EL (cell line): ENCODE data around the gene KIAA1328.
A peak's percentile ranks its signal among the peaks of the same experiment; 100 is the strongest.
"Not testable (repeated sequence)": the region's sequence is repeated elsewhere in the genome, so short reads cannot be mapped to it uniquely, and the experiment has no call there.

Experiments used
- DNase-seq: peaks from one replicate; pipeline ENCODE4 v3.0.0-alpha.2; 2016

KIAA1328 gene

GRCh38 chr18:36828630-36829361 lies at the start of gene KIAA1328, which contains the start of gene TPGS2:
TSS of gene KIAA1328 (plus strand) at chr18:36829127. CDS start at chr18:36829139, 12 bp downstream.
TSS of gene TPGS2 (minus strand) at chr18:36829002. CDS start at chr18:36828767, 235 bp downstream.
- DNase-seq, result peak; percentile 91

DNA sequence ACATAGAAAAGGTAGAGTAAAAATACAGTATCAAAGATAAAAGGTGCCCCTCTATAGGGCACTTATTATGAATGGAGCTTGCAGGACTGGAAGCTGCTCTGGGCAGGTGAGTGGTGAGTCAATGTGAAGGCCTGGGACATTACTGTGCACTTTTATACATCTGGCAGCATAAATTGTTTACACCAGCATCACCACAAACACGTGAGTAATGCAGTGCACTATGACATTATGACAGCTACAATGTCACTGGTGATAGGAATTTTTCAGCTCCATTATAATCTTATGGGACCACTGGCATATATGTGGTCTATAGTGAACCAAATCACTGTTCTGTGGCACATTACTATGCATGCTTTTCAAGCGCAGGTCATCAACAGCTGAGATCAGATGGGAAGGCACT lies 48.2 kb upstream of the KIAA1328 start:
- DNase-seq, result peak; percentile 45

DNA sequence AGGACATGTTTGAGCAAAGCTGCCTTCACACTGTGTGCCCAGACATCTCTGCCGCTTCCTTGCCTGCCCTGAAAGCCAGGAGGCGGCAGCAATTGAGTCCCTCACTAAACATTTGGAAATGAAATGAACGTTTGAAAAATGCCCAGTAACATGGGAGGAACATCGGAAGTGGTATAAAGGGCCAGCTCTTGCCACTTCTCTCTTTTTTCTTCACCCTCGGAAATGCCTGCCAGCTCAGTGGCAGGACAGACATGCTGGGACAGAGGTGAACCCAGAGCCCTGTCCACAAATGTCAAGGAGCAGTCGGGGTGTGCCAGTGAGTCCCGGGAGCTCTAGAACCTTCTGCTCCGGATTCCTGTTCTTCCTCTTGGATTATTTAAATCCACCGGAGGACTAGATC lies 46.2 kb upstream of the KIAA1328 start:
- DNase-seq, result no peak

DNA sequence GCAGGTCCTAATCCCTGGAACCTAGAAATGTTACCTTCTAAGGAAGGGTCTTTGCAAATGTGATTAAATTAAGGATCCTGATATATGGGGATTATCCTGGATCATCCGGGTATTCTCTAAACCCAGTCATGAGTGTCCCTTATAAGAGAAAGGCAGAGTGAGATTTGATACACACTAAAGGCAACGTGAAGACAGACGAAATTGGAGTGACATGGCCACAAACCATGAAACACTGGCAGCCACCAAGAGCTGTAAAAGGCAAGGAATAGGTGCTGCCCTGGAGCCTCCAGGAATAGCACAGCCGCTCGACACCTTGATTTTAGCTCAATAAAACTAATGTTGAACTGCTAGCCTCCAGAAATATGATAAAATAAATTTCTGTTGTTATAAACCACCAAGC lies 45.1 kb upstream of the KIAA1328 start:
- no peak for DNase-seq

DNA sequence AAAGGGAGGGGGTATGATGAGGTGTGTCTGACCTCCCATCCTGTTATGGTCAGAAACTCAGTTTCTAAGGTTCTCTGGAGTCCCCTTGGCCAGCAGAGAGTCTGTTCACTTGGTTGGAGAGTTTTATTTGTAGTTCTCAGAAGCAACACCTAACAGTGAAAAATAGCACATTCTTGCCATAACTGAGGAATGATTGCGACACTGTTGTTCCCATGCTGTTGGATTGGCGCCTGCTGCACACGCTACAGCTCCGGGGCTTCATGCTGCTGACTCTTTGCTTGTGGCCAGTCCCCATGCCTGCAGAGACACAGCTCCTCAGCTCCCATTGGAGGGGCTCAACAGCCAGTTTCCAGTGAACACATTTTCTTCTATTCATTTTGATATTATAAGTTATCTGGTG lies 42.2 kb upstream of the KIAA1328 start:
- DNase-seq, result peak; percentile 83

- no peak for DNase-seq
These were observed 36.2 kb upstream of the KIAA1328 start for GRCh38 chr18:36792634-36793283.

DNA sequence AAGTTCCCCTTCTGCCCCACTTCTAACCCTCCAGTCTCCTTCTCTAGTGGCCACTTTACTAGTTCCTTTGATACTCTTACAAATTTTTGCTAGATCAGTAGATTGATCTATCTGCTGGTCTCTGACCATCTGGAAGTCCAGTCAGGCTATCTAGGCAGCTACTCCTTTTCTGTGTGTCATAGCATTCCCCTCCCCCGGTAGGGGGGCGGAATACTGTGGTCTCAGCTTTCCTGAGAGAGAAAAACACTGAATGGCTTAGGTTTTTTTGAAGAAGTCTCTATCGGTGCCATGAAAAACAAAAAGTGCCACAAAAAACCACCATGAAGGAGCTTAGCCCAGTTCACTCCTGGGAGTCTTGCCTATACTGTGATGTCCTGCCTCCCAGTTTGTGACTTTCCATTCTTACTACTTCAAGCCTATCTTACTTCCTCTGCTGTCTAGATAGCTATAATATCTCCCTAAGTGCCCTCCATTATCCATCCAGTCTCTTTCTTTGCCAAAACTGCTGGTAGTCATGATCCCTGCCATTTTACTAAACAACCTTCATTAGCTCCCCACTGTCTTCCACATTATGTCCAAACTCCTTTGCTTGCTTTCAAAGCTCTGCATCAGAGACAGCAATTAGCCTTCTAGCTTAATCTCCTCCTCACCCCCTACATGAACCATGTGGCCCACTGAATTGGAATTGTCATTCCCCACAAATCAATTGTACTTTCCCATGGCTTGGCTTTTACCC lies 30.0 kb upstream of the KIAA1328 start:
- no peak for DNase-seq

- no peak for DNase-seq
These were observed 23.8 kb upstream of the KIAA1328 start for GRCh38 chr18:36805105-36805504.

DNA sequence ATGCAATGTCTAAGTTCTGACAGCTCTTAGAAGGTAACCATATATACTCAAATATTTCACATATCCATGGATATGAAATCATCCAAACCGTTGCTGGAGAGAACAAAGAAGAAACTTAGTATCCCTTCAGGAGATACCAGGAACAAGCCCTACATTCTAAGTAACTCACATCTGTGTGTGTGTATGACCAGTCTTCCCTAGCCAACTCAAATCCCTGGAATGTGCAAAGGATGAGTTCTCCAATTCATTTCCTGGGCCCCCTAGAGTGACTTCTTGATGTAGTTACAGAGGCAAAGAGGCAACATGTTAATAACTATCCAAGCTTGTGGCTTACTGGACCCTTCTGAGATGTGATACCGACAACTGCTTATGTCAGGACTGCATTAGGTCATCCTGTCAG lies 20.2 kb upstream of the KIAA1328 start:
- DNase-seq, result peak; percentile 87

DNA sequence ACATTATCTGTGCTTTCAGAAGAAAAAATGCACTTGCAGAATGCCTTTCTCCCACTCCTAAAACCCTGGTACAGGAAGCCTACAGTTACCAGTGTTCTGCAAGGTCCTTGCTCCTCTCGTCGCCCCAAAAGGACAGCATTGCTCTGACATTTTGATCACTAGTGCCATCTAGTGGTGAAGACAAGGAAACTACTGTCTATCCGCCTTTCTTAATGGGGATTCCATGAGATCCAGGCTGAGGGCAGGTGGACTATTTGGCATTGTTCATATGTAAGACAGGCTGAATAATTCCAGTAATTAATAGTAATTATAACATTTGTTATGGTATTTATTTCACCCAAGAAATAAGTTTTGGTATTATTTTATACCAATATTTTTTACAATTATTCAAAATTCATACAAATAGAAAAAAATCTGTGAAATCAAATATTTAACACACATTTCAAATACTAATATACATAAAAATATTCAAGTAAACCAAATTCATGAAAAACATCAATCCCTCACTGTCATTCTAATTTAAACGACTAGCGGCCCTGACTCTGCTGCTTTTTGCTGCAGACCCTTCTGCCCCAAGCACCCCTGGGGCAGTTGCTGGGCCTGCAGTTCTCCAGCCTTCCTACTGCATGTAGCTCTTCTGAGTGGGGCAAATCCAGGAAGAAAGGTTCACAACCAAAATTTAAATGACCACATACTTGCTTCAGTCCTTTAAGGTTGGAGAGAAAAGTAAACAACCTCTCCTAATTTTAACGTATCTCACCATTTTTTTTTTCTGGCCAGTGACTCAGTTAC lies 19.1 kb upstream of the KIAA1328 start:
- peak; percentile 77 for DNase-seq

DNA sequence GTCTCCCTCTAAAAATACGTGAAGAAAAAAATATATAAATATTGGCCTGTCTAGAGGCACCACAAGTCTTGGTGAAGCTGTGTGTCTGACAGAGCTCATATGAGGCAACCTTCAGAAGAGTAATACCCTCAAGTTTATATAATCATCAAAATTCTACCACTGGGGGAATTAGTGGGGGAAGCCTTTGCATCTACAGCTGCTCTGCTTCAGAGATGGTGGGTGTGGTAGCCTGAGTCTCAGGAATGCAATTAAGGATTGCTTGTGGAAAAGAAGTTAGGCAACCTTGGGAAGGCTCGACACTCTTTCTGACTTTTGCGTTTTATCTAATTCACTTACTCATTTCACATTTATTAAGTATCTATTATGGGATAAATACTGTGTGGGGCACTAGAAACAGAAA lies 17.5 kb upstream of the KIAA1328 start:
- peak; percentile 17 for DNase-seq

DNA sequence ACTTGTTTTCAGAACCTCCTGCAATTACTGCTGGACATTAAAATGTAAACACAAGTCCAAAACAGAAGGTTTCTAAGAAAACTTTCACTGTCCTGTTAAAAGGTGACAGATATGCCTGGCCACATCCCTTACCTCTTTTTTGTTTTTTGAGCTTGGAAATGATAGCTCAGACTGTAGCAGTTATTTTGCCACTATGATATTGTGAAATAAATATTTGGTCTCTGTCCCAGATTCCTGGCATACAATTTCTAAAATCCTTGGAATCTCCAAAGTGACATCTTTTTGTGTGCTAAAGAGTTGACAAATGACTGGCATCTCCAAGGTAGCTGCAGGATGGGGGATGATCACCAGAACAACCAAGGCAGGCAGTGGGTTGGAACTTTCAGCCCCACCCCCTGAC lies 17.0 kb upstream of the KIAA1328 start:
- no peak for DNase-seq

DNA sequence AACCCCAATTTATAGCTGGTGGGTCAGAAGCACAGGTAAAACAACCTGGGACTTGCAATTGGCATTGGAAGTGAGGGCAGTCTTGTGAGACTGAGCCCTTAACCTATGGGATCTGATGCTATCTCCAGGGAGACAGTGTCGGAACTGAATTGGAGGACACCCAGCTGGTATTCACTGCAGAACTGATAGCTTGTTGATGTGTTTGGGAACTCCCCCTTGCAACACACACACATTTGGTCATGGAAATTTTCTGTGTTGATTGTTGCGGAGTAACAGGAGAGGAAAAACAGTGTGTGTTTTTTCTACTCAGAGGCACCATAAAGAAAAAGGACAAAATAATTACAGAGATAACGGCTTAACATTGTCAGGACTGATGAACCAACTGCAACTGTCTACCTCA lies 16.2 kb upstream of the KIAA1328 start:
- DNase-seq, result no peak

GRCh38 chr18:36813101-36813775 lies 15.7 kb upstream of the KIAA1328 start:
- no peak for DNase-seq

DNA sequence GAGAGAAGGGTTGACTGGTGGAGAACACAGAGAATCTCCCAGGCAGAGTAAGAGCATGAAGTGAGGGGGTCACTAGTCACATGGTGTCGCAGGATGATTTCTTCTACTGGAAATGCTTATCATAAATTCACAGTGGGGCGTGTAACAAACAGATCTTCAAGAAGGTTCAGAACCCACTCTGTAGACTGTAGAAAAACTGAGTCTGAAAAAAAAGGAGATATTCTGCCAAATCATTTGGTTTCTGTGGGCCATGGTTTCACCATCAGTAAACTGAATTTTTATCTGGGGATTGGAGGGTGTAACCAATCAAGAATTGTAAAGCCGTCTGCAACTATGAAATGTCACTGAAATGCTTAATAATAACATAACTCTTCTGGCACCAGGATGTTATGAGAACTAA lies 15.1 kb upstream of the KIAA1328 start:
- DNase-seq, result no peak

DNA sequence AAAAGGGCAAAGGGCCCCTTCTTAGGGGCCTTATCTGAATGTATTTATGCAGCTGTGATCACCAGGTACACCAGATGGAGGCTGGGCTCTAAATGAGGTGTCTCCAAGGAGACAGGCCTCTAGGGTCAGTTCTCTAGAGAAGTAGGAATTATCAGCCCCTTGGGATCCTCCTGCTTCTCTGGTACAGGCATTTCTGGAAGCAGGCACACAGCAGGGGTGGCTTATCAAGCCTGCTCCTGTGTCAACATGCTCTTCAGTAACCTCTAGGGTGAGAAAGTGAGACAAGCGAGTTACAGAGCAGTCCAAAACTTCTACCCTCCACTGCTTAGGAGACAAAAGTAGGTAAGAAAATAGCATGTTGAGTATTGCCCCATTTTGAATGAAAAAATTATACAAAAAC lies 13.9 kb upstream of the KIAA1328 start:
- no peak for DNase-seq

DNA sequence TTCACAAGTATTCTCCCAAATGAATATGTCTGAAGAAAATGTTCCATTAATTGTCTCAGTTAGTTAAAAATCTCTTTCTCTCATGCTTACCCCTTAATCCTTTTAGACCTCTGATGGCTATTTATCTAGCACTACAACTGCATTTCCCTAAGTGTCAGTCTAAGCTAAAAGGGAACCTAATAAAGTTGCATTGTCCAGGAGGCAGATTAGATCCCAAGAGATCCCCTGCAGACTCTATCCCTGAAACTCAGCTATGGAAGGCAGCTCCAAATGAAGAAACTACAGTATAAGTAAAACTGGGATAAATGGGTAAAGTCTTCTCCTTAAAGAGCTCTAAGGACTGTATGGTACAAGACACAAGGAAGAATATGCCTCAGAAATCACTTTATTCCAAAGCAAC lies 12.8 kb upstream of the KIAA1328 start:
- DNase-seq, result not testable (repeated sequence)

GRCh38 chr18:36817039-36817438 lies 11.9 kb upstream of the KIAA1328 start:
- no peak for DNase-seq

DNA sequence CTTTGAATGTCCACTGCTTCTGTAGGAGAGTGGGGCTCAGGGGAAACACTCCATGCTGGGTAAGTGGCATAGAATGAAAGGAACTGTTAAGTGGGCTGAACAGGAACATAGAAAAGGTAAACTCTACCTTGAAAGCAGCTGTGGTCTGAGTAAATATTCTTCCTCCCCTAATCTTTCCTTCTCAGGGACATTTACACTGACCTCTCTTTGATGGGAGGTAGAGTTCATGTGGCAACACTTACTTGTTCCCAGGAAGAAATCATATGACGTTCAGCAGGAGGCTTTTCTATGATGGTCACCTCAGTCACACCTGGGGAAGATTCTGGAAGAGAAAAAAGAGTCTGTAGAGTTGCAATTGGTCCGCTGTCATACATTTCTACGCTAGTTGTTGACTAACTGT lies 10.3 kb upstream of the KIAA1328 start:
- DNase-seq, result no peak

GRCh38 chr18:36819621-36820020 lies 9.3 kb upstream of the KIAA1328 start:
- no peak for DNase-seq

DNA sequence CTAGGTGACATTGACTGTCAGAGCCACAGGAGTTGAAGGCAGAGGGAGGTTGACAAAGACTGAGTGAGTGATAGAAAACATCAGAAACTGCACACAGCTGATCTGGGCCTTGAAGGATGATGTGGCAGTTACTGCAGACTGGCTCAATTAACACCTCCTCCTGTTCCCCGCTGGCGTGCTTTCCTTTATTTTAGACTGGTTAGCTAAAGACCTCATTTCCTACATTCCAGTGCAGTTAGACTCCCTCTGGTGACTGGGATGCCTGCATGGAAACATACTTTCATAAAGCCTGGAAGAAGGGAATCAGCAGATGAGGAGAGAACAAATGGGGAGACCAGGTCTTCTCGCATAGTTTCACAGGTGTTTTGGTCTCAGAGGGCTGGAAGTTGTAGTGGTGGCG lies 7.2 kb upstream of the KIAA1328 start:
- no peak for DNase-seq

- DNase-seq, result no peak
These were observed 3.4 kb upstream of the KIAA1328 start for GRCh38 chr18:36825526-36825925.
